ENCODE measurements around the gene JAG1. TPM values are rescaled to one million over a fixed set of nuclear protein-coding genes. Genes with fewer than 3 reads are reported as not detected.

JAG1 gene
- total and polyA plus RNA-seq, 2 of the 4 experiments (the other 2 are of a cell fraction), result 10.2 to 22.6 TPM

DNA sequence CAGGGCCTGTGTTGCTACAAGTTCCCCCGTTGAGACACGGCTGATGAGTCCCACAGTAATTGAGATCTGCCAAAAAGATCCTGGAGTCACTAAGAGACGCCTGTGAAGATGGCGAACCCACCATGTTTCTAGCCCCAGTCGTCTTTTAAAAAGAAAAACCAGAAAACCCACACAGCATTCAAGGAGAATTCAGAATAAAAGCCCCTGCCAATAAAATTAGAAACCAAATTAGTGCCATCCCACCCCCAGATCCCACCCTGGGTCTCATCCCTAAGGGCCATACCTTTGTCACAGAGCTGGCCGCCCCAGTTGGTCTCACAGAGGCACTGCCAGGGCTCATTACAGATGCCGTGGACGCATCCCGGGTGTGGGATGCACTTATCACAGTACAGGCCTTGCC is 21.6 kb downstream of the JAG1 start:
- POLR2A ChIA-PET (ENCODE audit: unreplicated experiment), result no interaction called here
- H3K9me3 ChIP-seq (ENCODE audit: control insufficient read depth, insufficient read depth, low read length), result no peaks in the 10 kb centered on the region
- H3K4me1 ChIP-seq (ENCODE audit: control insufficient read depth, insufficient read depth, low read length), result peaks cover 37% of the 10 kb centered on the region
- TF ChIP-seq SMC3 (IDR thresholded peaks at IDR 0.05; ENCODE audit: low read depth, low read length) (no peak), POLR2A (IDR thresholded peaks at IDR 0.05; ENCODE audit: low read depth, low read length) (no peak), ELK1 (IDR thresholded peaks at IDR 0.05; ENCODE audit: borderline replicate concordance, low read depth, low read length) (no peak), RFX5 (IDR thresholded peaks at IDR 0.05; ENCODE audit: low read depth, low read length) (no peak), BHLHE40 (IDR thresholded peaks at IDR 0.05; ENCODE audit: low read depth, low read length) (no peak), NFE2L2 (IDR thresholded peaks at IDR 0.05; ENCODE audit: low read depth, low read length) (no peak), FOS (IDR thresholded peaks at IDR 0.05; ENCODE audit: low read depth, low read length) (no peak), RCOR1 (IDR thresholded peaks at IDR 0.05; ENCODE audit: insufficient replicate concordance, low read length) (no peak), MXI1 (IDR thresholded peaks at IDR 0.05; ENCODE audit: borderline replicate concordance, low read depth, low read length) (no peak), MAZ (IDR thresholded peaks at IDR 0.05; ENCODE audit: borderline replicate concordance, low read depth, low read length) (no peak), RAD21 (IDR thresholded peaks at IDR 0.05; ENCODE audit: low read length) (no peak), MAFK (IDR thresholded peaks at IDR 0.05; ENCODE audit: low read depth, low read length) (no peak), CEBPB (IDR thresholded peaks at IDR 0.05; ENCODE audit: low read depth, low read length) (no peak), CHD1 (IDR thresholded peaks at IDR 0.05; ENCODE audit: low read depth, low read length) (no peak), CTCF (conservative IDR thresholded peaks at IDR 0.05; ENCODE audit: low read depth, low read length) (no peak)
- TF ChIP-seq, protein P1, sequence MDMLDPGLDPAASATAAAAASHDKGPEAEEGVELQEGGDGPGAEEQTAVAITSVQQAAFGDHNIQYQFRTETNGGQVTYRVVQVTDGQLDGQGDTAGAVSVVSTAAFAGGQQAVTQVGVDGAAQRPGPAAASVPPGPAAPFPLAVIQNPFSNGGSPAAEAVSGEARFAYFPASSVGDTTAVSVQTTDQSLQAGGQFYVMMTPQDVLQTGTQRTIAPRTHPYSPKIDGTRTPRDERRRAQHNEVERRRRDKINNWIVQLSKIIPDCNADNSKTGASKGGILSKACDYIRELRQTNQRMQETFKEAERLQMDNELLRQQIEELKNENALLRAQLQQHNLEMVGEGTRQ (IDR thresholded peaks at IDR 0.05; ENCODE audit: low read depth, low read length), result no peak
- intact Hi-C loops (cut with micrococcal nuclease), result loop anchor here (5.0 to 10.0 kb wide), 3 partner anchors 95 to 1037 kb away; no protein-coding TSS in a partner anchor
- no TSS peak for BruUV-seq (replicated peaks)
- no peak overlapping the region for H3K27ac ChIP-seq (ENCODE audit: insufficient read depth, low read length)
- DNase-seq (no peak), ATAC-seq (ENCODE audit: low read depth) (no peak)
- in situ Hi-C loops (cut with MboI; ENCODE audit: low sequenced_read_pairs), result no loop called here
- H3K14ac ChIP-seq (replicated peaks; ENCODE audit: low read depth, low read length), result no peak overlapping the region
- peaks cover 14 to 50% of the 10 kb centered on the region in 2 experiments for H3K79me1 ChIP-seq (ENCODE audit: low read depth in 1 of 2, low read length in 2 of 2)
- 100% methylated on average over 1 of the region's 9 CpGs; no CpG with 5 or more reads in 1 of the 2 experiments for WGBS, 2 experiments (ENCODE audit: extremely low coverage in 2 of 2, insufficient read length in 1 of 2)
- H3K4me2 ChIP-seq (ENCODE audit: low read depth, low read length), result no peak overlapping the region
- no peak overlapping the region for H2AFZ ChIP-seq (replicated peaks; ENCODE audit: low read length, poor library complexity)
- no peaks in the 10 kb centered on the region for H3K27me3 ChIP-seq (ENCODE audit: control insufficient read depth, insufficient read depth, low read length)
- CTCF ChIA-PET, result no interaction called here
- dilution Hi-C loops (cut with HindIII; ENCODE audit: low sequenced_read_pairs, unreplicated experiment), result loop anchor here (25.0 kb wide), 1 partner anchor 885 kb away; no protein-coding TSS in a partner anchor
- H3K56ac ChIP-seq (ENCODE audit: extremely low read depth, insufficient read depth, low read length), result no peak overlapping the region
- H4K20me1 ChIP-seq (ENCODE audit: insufficient read depth, low read length), result peaks cover 14% of the 10 kb centered on the region
- peaks cover 74% of the 10 kb centered on the region for H3K36me3 ChIP-seq (ENCODE audit: control insufficient read depth, insufficient read depth, low read length)
- H2BK20ac ChIP-seq (ENCODE audit: low read depth, low read length), result peak overlapping the region; percentile 37; the same call in 1 of the 2 replicates
- H2BK5ac ChIP-seq (ENCODE audit: low read depth, low read length, poor library complexity, severe bottlenecking), result no peak overlapping the region
- no peak overlapping the region; the same call in 1 of the 2 replicates for H3K23ac ChIP-seq (ENCODE audit: low read depth, low read length)
- H2AK9ac ChIP-seq (replicated peaks; ENCODE audit: low read depth, low read length, poor library complexity), result no peak overlapping the region
- no peak overlapping the region; the same call in 2 of the 3 replicates for H2BK15ac ChIP-seq (ENCODE audit: low read depth, low read length)
- H3K9ac ChIP-seq (ENCODE audit: low read depth, low read length), result no peak overlapping the region
- H4K91ac ChIP-seq (ENCODE audit: insufficient read depth, low read depth, low read length), result peak overlapping the region; percentile 13; the same call in 1 of the 2 replicates
- peak overlapping the region; percentile 46 for H2AK5ac ChIP-seq (ENCODE audit: low read depth, low read length)
- no peak overlapping the region for H3K18ac ChIP-seq (ENCODE audit: low read depth, low read length)
- H3K9me1 ChIP-seq (ENCODE audit: insufficient read depth, low read length), result peaks cover 23% of the 10 kb centered on the region
- peak overlapping the region in 1 of 2 experiments; percentile 57; a peak in 1 of 4 replicates for H4K8ac ChIP-seq (ENCODE audit: low read depth in 2 of 2, low read length in 2 of 2)
- peak overlapping the region; percentile 33; the same call in 1 of the 2 replicates for H2BK120ac ChIP-seq (ENCODE audit: low read depth, low read length)
- H3K4ac ChIP-seq (ENCODE audit: low read depth, low read length), result peak overlapping the region; percentile 68
- no peak overlapping the region for H3K4me3 ChIP-seq (ENCODE audit: insufficient read depth, low read depth, low read length)
- H4K5ac ChIP-seq (ENCODE audit: low read depth, low read length), result no peak overlapping the region

Measured in IMR-90 (cell line).